Measurements from ENCODE around the gene KRTAP10-6.

DNA sequence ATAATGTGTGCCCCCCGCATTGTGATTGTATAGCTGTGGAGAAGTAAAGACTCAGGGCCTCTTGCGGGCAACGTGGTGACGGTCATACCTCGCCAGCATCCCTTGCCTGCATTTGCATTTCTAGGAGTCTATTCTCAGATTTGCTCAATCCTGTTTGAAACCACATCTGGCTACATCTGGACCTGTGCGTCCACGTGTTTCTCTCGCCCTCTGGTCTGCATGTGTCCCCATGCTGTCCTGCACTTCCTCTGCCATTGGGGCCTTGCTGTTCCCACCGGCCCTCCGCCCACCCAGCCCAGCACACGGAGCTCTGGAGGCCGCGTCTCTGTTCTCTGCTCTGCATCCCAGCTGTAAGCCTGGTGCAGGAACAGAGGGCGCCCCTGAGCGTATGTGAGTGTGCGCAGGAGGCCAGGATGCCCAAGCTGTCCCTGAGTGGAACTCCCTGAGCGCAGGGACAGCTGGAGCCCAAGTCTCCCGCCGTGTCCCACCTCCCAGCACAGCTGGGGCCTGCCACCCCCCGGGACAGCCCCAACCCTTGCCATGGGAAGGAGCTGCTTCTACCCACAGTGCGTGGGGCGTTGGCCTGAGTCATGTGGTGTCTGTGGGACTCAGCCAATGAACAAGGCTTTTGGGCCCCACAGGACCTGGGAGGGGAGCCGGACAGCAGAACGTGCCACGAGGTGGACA is 42.6 kb downstream of the KRTAP10-6 start:
- TF ChIP-seq, protein P1, sequence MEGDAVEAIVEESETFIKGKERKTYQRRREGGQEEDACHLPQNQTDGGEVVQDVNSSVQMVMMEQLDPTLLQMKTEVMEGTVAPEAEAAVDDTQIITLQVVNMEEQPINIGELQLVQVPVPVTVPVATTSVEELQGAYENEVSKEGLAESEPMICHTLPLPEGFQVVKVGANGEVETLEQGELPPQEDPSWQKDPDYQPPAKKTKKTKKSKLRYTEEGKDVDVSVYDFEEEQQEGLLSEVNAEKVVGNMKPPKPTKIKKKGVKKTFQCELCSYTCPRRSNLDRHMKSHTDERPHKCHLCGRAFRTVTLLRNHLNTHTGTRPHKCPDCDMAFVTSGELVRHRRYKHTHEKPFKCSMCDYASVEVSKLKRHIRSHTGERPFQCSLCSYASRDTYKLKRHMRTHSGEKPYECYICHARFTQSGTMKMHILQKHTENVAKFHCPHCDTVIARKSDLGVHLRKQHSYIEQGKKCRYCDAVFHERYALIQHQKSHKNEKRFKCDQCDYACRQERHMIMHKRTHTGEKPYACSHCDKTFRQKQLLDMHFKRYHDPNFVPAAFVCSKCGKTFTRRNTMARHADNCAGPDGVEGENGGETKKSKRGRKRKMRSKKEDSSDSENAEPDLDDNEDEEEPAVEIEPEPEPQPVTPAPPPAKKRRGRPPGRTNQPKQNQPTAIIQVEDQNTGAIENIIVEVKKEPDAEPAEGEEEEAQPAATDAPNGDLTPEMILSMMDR (IDR thresholded peaks at IDR 0.05; ENCODE audit: poor library complexity): no peak
- no peak for TF ChIP-seq EZH2 (IDR thresholded peaks at IDR 0.05; ENCODE audit: borderline replicate concordance)
